K562 (cell line): ENCODE results near the gene KCND1. TPM values are rescaled to one million over a fixed set of nuclear protein-coding genes. Genes with fewer than 3 reads are reported as not detected.

ENCODE experiments used
- CEBPG ChIP-seq, 3 experiments: fragments of 200-800 bp in 1 of 3; sonication (Bioruptor generic) in 1 of 3; sonication (generic) in 1 of 3; formaldehyde crosslinking in 1 of 3; IDR thresholded peaks in 2 of 3; conservative IDR thresholded peaks in 1 of 3; 2 replicates each; pipeline versions ENCODE4 v1.6.1 to v1.8.0; 2016 to 2022; ENCODE audit warnings: missing compliant biosample characterization in 2 of 3, missing genetic modification characterization in 2 of 3, mild to moderate bottlenecking in 1 of 3, missing genetic modification reagents in 1 of 3
- FOS ChIP-seq: IDR thresholded peaks from 3 replicates; pipeline ENCODE4 v1.6.1; 2011; ENCODE audit not compliant: insufficient read length; ENCODE audit errors: extremely low read depth
- GATA2 ChIP-seq: sonication (generic); formaldehyde crosslinking; IDR thresholded peaks from 2 replicates; pipeline ENCODE4 v1.4.0; 2020; ENCODE audit warnings: mild to moderate bottlenecking, missing genetic modification reagents
- GATAD2A ChIP-seq: fragments of 450-650 bp; IDR thresholded peaks from 2 replicates; pipeline ENCODE4 v1.6.1; 2017
- GTF2E2 ChIP-seq: fragments of 200-800 bp; sonication (Bioruptor generic); IDR thresholded peaks from 2 replicates; pipeline ENCODE4 v1.6.1; 2016; ENCODE audit warnings: missing genetic modification characterization, missing compliant biosample characterization
- GTF3C2 ChIP-seq: IDR thresholded peaks from 3 replicates; pipeline ENCODE4 v1.6.1; 2011; ENCODE audit warnings: borderline replicate concordance, mild to moderate bottlenecking, moderate library complexity; ENCODE audit not compliant: insufficient read length; ENCODE audit errors: extremely low read depth
- ID3 ChIP-seq, 2 experiments: fragments of 250-450 bp in 1 of 2; fragments of 450-650 bp in 1 of 2; sonication (Bioruptor Pico) in 1 of 2; IDR thresholded peaks; 2 replicates each; pipeline versions ENCODE4 v1.6.1 to v1.8.0; 2016 to 2021; ENCODE audit warnings: mild to moderate bottlenecking in 2 of 2, moderate library complexity in 2 of 2, missing compliant biosample characterization in 1 of 2, missing genetic modification characterization in 1 of 2
- NCOR1 ChIP-seq: fragments of 450-650 bp; IDR thresholded peaks from 2 replicates; pipeline ENCODE4 v1.6.1; 2016; ENCODE audit warnings: mild to moderate bottlenecking, moderate library complexity
- NFATC3 ChIP-seq: fragments of 450-650 bp; IDR thresholded peaks from 2 replicates; pipeline ENCODE4 v1.6.1; 2017; ENCODE audit warnings: mild to moderate bottlenecking
- NFRKB ChIP-seq: fragments of 450-650 bp; IDR thresholded peaks from 2 replicates; pipeline ENCODE4 v1.6.1; 2016; ENCODE audit warnings: low read depth
- NFYB ChIP-seq: IDR thresholded peaks from 2 replicates; pipeline ENCODE4 v1.6.1; 2011; ENCODE audit warnings: mild to moderate bottlenecking, moderate library complexity; ENCODE audit not compliant: insufficient read length; ENCODE audit errors: extremely low read depth
- NR2F6 ChIP-seq: fragments of 450-650 bp; formaldehyde crosslinking; IDR thresholded peaks from 2 replicates; pipeline ENCODE4 v1.4.0; 2020; ENCODE audit warnings: mild to moderate bottlenecking
- PRPF4 ChIP-seq: fragments of 200-400 bp; formaldehyde crosslinking; IDR thresholded peaks from one replicate; pipeline ENCODE4 v1.6.1; 2017; ENCODE audit warnings: low read length, low read depth, mild to moderate bottlenecking; ENCODE audit not compliant: insufficient read depth, poor library complexity, severe bottlenecking
- RAD21 ChIP-seq, 2 experiments: fragments of 250-450 bp in 1 of 2; fragments of 450-650 bp in 1 of 2; sonication (Bioruptor Pico) in 1 of 2; formaldehyde crosslinking in 1 of 2; IDR thresholded peaks in 1 of 2; conservative IDR thresholded peaks in 1 of 2; 2 replicates each; pipeline versions ENCODE4 v1.4.0 to v1.8.0; 2020 to 2022; ENCODE audit warnings: mild to moderate bottlenecking in 2 of 2, moderate library complexity in 1 of 2
- SAP30 ChIP-seq: fragments of 200-600 bp; sonication (generic); IDR thresholded peaks from 2 replicates; pipeline ENCODE4 v1.6.1; 2012; ENCODE audit warnings: borderline replicate concordance, low read depth, mild to moderate bottlenecking, moderate library complexity, low read length, control low read depth, inconsistent platforms; ENCODE audit not compliant: insufficient read depth, poor library complexity, severe bottlenecking
- SMARCB1 ChIP-seq: IDR thresholded peaks from 2 replicates; pipeline ENCODE4 v1.6.1; 2011; ENCODE audit warnings: improper control_type of control experiment, low read depth; ENCODE audit not compliant: insufficient read length
- UBTF ChIP-seq, 2 experiments: IDR thresholded peaks; 2 replicates each; pipeline ENCODE4 v1.6.1; 2012; ENCODE audit warnings: improper control_type of control experiment in 2 of 2, low read depth in 2 of 2, low read length in 2 of 2, borderline replicate concordance in 1 of 2
- ZFX ChIP-seq: sonication (generic); formaldehyde crosslinking; IDR thresholded peaks from 2 replicates; pipeline ENCODE4 v1.8.0; 2022; ENCODE audit warnings: mild to moderate bottlenecking, missing genetic modification reagents, moderate library complexity
- polyA plus RNA-seq, 8 experiments: library from polyadenylated mRNA; depleted of rRNA in 4 of 8; stranded (reverse) in 5 of 8; unstranded in 3 of 8; fragments of >200 nt; fragmentation: Nextera tagmentation in 2 of 8; fragmentation: Illumina TruSeq in 1 of 8; extraction: Ambion mirVana in 2 of 8; extraction: Trizol in 1 of 8; gene quantifications; 2 replicates each; pipeline versions ENCODE4 v1.2.1 to v1.2.3, GENCODE V29; 2011 to 2014; ENCODE audit warnings: inconsistent platforms in 1 of 8, missing spikeins in 1 of 8
- total RNA-seq, 7 experiments: library from RNA; depleted of rRNA in 6 of 7; stranded (reverse); fragments of >200 nt in 6 of 7; fragmentation: Illumina TruSeq in 2 of 7; extraction: Trizol in 2 of 7; gene quantifications; 2 replicates each; pipeline versions ENCODE4 v1.2.1 to v1.2.3, GENCODE V29; 2011 to 2021; ENCODE audit warnings: low replicate concordance in 1 of 7
- TF ChIP-seq, protein P1 (sequence below): fragments of 450-650 bp; conservative IDR thresholded peaks from 2 replicates; pipeline ENCODE4 v1.6.1; 2016; ENCODE audit warnings: missing genetic modification characterization, low read depth, mild to moderate bottlenecking, missing compliant biosample characterization, moderate library complexity

The KCND1 gene
- total and polyA plus RNA-seq, 9 of the 15 experiments (the other 6 are each of a cell fraction or from before 2014, with no cell fraction given), result 0.06 to 0.83 (median 0.39) TPM; not detected in 1

- no peak for TF ChIP-seq GTF2E2
- TF ChIP-seq ZFX (CRISPR knock-in tag), result peak; percentile 10; the same call in 1 of the 2 replicates
- TF ChIP-seq SAP30, result no peak
- TF ChIP-seq ID3 (CRISPR knock-in tag; IDR thresholded peaks at IDR 0.05), result no peak
- no peak for TF ChIP-seq ID3 (tag; IDR thresholded peaks at IDR 0.05)
- peak; percentile 88 for TF ChIP-seq NCOR1
- TF ChIP-seq FOS, result no peak
- TF ChIP-seq, protein P1, sequence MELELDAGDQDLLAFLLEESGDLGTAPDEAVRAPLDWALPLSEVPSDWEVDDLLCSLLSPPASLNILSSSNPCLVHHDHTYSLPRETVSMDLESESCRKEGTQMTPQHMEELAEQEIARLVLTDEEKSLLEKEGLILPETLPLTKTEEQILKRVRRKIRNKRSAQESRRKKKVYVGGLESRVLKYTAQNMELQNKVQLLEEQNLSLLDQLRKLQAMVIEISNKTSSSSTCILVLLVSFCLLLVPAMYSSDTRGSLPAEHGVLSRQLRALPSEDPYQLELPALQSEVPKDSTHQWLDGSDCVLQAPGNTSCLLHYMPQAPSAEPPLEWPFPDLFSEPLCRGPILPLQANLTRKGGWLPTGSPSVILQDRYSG (tag), result no peak
- TF ChIP-seq GATA2 (CRISPR knock-in tag), result peak; percentile 82
- no peak for TF ChIP-seq PRPF4
- TF ChIP-seq GATAD2A, result no peak
- TF ChIP-seq UBTF (IDR thresholded peaks at IDR 0.05; ENCODE audit: borderline replicate concordance in 1 of 2, low read depth in 2 of 2, low read length in 2 of 2), result no peak
- TF ChIP-seq RAD21 (CRISPR knock-in tag; conservative IDR thresholded peaks at IDR 0.05 in 1 of 2, IDR thresholded peaks at IDR 0.05 in 1 of 2), result no peak
- no peak for TF ChIP-seq GTF3C2
- no peak for TF ChIP-seq NFATC3
- no peak for TF ChIP-seq NR2F6 (CRISPR knock-in tag)
- TF ChIP-seq SMARCB1, result no peak
- TF ChIP-seq NFYB, result no peak
- no peak for TF ChIP-seq NFRKB
- no peak for TF ChIP-seq CEBPG (CRISPR knock-in tag; IDR thresholded peaks at IDR 0.05)
- TF ChIP-seq CEBPG (tag; conservative IDR thresholded peaks at IDR 0.05 in 1 of 2, IDR thresholded peaks at IDR 0.05 in 1 of 2), result peak in 1 of 2 experiments; percentile 53; a peak in 2 of 4 replicates
These were observed 10.0 kb downstream of the KCND1 start (continued) for GRCh38 chrX:48961585-48962091.
